ENCODE measurements around the gene ARL10. TPM values are rescaled to one million over a fixed set of nuclear protein-coding genes. Genes with fewer than 3 reads are reported as not detected.
A peak's percentile ranks its signal among the peaks of the same experiment; 100 is the strongest.

The ARL10 gene
- total RNA-seq, 1 experiment from 2014 or later = 3.3 TPM

DNA sequence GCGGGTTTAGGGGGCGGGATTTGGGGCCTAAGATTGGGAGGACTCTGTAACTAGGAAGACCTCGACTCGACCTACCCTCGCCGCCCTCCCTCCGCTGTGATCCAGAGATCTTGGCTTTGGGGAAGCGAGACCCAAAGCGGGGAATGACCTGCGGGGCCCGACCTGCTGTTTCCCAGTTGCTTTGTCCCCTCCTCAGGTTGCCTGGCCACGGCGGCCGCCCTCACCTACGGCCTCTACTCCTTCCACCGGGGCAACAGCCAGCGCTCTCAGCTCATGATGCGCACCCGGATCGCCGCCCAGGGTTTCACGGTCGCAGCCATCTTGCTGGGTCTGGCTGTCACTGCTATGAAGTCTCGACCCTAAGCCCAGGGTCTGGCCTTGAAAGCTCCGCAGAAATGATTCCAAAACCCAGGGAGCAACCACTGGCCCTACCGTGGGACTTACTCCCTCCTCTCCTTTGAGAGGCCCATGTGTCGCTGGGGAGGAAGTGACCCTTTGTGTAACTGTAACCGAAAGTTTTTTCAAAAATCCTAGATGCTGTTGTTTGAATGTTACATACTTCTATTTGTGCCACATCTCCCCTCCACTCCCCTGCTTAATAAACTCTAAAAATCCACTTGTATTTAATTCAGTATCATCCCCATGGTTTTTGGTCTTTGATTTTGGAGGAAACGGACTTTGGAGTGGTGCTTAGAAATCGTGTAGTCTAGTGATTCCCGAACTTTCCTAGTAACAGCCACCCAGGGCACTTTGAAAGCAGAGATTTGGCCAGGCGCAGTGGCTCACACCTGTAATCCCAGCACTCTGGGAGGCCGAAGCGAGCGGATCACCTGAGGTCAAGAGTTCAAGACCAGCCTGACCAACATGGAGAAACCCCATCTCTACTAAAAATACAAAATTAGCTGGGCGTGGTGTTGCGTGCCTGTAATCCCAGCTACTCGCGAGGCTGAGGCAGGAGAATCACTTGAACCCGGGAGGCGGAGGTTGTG, 24.1 kb downstream of the ARL10 start:
- H3K36me3 ChIP-seq (replicated peaks; ENCODE audit: control insufficient read depth, insufficient read depth, low read length) = peaks cover 11% of the 10 kb centered on the region
- H3K4me3 ChIP-seq (ENCODE audit: insufficient read depth, low read depth, low read length) = peak overlapping the region; percentile 91
- DNase-seq = peak; percentile 98
- no peaks in the 10 kb centered on the region for H3K27me3 ChIP-seq (ENCODE audit: control insufficient read depth, insufficient read depth, low read length)

DNA sequence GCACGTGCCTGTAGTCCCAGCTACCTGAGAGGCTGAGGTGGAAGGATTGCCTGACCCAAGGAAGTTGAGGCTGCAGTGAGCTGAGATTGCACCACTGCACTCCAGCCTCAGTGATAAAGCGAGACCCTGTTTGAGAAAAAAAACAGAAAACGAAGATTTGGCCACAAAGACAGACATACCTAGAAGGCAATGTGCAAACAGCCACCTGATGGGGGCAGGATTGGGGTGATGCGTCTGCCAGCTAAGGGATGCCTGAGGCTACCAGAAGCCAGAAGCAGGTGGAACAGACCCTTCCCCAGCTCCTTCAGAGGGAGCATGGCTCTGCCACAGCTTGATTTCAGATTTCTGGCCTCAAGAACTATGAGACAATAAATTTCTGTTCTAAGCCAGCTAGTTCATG, 26.2 kb downstream of the ARL10 start:
- Histone ChIP-seq H3K27me3 (ENCODE audit: control insufficient read depth, insufficient read depth, low read length) (no peaks in the 10 kb centered on the region), H3K36me3 (replicated peaks; ENCODE audit: control insufficient read depth, insufficient read depth, low read length) (no peaks in the 10 kb centered on the region; the same call in none of the 2 replicates), H3K4me3 (ENCODE audit: insufficient read depth, low read depth, low read length) (no peak overlapping the region)
- DNase-seq = peak; percentile 57

DNA sequence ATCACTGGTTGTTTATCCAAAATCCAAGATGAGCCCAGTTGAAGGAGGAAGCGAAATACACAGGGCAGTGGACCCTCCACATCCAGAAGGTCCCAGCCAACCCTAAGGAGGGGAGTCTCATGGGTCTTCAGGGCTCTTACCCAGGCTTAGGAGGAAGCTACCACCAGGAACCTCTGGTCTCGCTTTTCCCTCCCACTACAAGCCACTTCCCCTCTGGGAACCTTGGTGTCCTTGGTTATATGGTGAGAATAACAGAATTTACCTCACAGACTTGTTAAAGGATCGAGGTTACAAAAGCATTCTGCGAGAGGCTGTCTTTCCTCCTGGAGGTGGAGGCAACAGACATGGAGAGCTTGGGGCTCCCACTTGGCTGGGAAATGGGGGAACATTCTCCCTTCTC, 26.7 kb downstream of the ARL10 start:
- no peak overlapping the region for H3K4me3 ChIP-seq (ENCODE audit: insufficient read depth, low read depth, low read length)
- no peak for DNase-seq
- no peaks in the 10 kb centered on the region for H3K27me3 ChIP-seq (ENCODE audit: control insufficient read depth, insufficient read depth, low read length)
- H3K36me3 ChIP-seq (replicated peaks; ENCODE audit: control insufficient read depth, insufficient read depth, low read length) = no peaks in the 10 kb centered on the region; the same call in 1 of the 2 replicates

DNA sequence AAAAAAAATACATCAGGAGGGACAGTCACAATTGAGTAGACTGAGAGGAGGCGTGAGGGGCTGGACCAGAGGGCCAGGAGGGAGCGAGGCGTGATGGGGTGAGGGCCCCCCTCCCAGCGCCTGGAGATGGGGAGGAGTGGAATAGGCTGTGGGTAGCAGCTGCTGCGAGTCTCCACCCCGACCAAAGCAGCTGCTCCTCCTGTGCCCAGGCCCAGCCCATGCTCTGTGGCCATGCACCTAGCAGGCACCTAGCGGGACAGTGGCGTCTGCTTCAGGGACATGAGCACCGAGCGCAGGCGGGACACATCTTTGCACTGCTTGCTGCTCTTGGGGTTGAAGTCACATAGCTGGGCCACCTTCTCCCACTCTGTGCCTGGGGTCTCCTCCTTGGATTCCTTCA, 27.2 kb downstream of the ARL10 start:
- Histone ChIP-seq H3K36me3 (replicated peaks; ENCODE audit: control insufficient read depth, insufficient read depth, low read length) (no peaks in the 10 kb centered on the region; the same call in 1 of the 2 replicates), H3K4me3 (ENCODE audit: insufficient read depth, low read depth, low read length) (no peak overlapping the region), H3K27me3 (ENCODE audit: control insufficient read depth, insufficient read depth, low read length) (no peaks in the 10 kb centered on the region)
- DNase-seq = no peak

DNA sequence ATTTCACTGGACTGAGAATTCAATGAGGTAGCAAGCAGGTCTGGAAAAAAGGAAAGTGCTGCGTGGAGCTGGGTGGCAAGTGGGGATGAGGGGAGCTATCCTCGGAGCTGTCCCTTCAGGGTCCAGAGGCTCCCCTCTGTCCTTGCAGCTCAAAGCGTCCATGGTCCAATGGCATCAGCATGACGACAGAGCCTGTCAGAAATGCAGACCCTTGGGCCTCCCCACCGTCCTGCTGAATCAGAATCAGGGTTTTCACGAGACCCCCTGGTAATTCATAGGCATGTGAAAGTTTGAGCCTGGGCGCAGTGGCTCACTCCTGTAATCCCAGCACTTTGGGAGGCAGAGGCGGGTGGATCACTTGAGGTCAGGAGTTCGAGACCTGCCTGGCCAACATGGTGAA, 28.8 kb downstream of the ARL10 start:
- Histone ChIP-seq H3K36me3 (replicated peaks; ENCODE audit: control insufficient read depth, insufficient read depth, low read length) (no peaks in the 10 kb centered on the region; the same call in 1 of the 2 replicates), H3K27me3 (ENCODE audit: control insufficient read depth, insufficient read depth, low read length) (no peaks in the 10 kb centered on the region), H3K4me3 (ENCODE audit: insufficient read depth, low read depth, low read length) (no peak overlapping the region)
- no peak for DNase-seq

DNA sequence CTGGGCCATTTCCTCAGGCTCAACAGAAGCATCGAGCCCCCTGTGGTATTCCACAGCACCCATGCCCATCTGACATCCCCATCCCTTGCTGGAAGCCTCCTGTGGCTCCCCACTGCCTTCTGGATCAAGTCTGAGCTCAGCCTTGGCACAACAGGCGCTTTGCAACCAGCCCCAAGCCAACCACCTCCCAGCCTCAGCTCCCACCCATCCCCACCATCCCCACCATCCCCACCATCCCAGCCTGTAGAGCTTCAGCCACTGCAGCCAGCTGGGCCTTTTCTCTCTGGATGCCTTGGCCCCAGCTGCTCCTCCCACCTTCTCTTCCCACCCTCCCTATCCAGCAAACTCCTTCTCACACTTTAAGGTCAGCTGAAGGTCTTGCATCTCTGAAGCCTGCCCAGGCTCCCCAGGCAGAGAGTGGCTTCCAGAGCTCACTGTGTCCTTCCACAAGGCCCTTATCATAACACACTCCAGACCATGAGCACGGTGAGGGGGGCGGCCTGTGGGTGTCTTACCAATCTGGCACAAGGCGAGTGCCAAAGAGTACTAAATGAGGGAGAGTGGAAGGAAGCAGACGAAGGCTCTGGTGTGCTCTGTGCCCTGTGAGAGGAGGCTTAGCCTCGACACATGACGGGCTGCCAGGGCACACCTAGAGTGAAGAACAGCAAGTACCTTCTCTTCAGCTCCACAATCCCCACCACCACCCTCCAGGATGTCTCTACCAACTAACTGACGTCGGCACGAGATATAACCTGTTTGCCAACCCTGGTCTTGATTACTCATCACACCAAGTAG, 29.8 kb downstream of the ARL10 start:
- H3K4me3 ChIP-seq (ENCODE audit: insufficient read depth, low read depth, low read length) = no peak overlapping the region
- H3K36me3 ChIP-seq (replicated peaks; ENCODE audit: control insufficient read depth, insufficient read depth, low read length) = no peaks in the 10 kb centered on the region; the same call in 1 of the 2 replicates
- H3K27me3 ChIP-seq (ENCODE audit: control insufficient read depth, insufficient read depth, low read length) = no peaks in the 10 kb centered on the region
- DNase-seq = no peak

DNA sequence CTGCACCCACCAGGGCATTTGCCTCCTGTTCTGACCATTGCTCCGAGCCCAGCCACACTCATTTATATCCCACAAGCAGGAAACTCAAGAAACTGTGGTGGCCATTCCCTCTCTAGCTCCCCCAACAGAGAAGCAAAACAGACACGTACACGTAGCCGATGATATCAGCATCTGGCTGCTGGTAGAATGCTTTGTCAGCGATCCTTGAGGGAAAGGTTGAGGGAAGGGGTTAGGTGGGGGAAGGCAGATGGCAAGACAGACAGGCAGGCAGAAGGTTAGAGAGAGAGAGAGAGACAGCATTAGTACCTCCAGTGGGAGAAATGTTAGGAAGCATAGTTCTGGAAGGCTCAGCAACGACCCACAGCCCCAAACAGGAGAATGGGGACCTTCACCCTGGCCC, 31.0 kb downstream of the ARL10 start:
- Histone ChIP-seq H3K36me3 (replicated peaks; ENCODE audit: control insufficient read depth, insufficient read depth, low read length) (no peaks in the 10 kb centered on the region; the same call in 1 of the 2 replicates), H3K4me3 (ENCODE audit: insufficient read depth, low read depth, low read length) (no peak overlapping the region), H3K27me3 (ENCODE audit: control insufficient read depth, insufficient read depth, low read length) (no peaks in the 10 kb centered on the region)
- DNase-seq = no peak

DNA sequence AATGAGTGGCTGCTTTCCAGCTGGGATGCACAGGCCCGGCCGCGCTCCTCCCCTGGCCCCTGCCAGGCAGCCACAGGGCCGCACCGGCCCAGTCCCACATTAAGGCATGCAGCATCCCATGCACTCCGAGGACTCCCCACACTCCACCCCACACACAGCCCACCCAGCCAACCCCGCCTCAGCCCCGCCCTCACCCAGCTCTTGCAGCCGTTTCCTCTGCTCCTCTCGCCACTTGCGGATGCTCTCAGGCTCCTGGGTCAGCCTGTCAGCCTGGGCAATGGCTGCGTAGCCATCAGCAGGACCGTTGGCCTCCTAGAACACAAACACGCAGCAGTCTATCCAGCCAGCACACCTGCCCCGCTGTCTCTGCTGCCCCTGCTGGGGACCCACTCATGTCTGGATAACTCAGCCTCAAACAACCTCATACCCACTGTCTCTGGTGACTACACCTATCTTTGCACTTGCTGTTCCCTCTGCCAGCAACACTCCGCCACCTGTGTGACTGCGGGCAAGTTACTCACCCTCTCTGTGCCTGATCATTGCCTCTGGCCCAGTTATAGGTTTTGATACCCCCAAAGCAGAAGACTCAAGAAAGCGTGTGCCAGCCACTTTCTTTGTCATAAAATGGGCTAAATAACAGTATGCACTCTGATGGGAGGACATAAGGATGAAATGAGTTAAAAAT, 32.6 kb downstream of the ARL10 start:
- no peaks in the 10 kb centered on the region for H3K36me3 ChIP-seq (replicated peaks; ENCODE audit: control insufficient read depth, insufficient read depth, low read length)
- H3K27me3 ChIP-seq (ENCODE audit: control insufficient read depth, insufficient read depth, low read length) = no peaks in the 10 kb centered on the region
- DNase-seq = no peak
- H3K4me3 ChIP-seq (ENCODE audit: insufficient read depth, low read depth, low read length) = no peak overlapping the region

DNA sequence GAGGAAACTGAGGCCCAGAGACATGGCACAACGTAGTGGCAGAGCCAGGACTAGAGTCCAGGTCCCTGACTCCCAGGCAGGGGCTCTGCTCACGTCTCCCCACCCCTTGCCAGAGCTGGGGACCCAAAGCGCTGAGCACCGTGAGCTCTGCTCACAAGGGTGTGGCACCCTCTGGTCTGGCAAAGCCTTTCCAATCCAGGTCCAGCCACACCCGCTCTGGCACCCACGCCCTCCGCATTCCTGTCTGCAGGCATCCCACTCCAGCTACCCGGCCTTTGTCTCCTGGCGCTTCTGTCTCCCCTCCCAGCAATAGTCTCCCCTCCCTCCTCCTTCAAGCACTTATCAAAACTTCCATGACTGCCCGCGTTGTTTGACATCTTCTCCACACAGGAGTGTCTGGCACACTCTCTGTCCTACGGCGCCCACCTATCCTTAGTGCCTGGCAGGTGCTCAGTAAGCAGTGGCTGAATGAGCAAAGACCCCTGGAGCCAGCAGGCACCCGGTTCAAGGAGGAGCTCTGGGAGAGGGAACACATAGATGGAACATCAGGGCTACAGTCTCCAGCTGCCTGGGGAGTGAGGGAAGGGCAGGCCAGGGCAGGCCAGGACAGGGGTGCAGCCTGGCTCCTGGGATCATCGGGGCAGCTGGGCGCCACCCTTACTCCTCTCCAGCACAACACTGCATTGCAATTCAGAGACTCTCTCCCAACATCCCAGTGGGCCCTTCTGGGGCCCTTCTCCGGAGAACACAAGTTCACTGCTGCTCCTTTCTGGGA, 35.3 kb downstream of the ARL10 start:
- H3K36me3 ChIP-seq (replicated peaks; ENCODE audit: control insufficient read depth, insufficient read depth, low read length) = no peaks in the 10 kb centered on the region
- H3K27me3 ChIP-seq (ENCODE audit: control insufficient read depth, insufficient read depth, low read length) = no peaks in the 10 kb centered on the region
- no peak for DNase-seq
- H3K4me3 ChIP-seq (ENCODE audit: insufficient read depth, low read depth, low read length) = no peak overlapping the region

DNA sequence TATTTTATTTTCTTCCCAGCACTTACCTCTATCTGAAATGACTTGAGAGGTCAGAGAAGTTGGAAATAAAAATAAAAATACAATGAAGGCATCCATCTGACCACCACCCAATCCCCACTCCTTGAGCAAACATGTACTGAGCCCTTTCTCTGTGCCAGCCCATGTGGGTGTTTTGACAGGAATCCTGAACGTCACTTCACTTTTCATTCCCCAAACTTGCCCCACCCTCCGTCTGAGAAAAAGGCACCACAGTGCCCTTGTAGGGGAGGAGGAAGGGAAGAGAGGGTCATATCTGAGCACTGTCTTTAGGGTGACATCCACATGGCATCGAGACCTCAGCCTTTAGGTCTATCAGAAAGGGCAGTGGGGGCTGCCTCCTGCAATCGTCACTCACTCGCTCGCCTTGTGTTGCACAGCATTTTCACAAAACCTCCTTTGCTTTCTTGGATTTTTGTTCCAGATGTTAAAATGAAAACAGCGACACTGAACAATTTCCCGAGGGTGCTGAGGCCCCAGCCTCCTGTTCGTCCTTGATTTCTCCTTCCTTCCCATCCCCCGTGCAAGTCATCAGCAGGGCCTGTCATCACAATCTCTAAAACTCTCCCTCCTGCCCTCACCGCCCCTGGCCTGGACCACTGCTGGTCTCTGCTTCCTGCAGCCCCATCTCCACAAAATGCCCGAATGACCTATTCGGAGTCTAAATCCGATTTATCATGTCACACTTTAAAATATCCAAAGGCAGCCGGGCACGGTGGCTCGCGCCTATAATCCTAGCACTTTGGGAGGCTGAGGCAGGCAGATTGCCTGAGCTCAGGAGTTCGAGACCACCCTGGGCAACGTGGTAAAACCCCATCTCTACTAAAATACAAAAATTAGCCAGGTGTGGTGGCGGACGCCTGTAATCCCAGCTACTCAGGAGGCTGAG, 36.3 kb downstream of the ARL10 start:
- no peak for DNase-seq
- Histone ChIP-seq H3K36me3 (replicated peaks; ENCODE audit: control insufficient read depth, insufficient read depth, low read length) (no peaks in the 10 kb centered on the region), H3K4me3 (ENCODE audit: insufficient read depth, low read depth, low read length) (no peak overlapping the region), H3K27me3 (ENCODE audit: control insufficient read depth, insufficient read depth, low read length) (no peaks in the 10 kb centered on the region)

DNA sequence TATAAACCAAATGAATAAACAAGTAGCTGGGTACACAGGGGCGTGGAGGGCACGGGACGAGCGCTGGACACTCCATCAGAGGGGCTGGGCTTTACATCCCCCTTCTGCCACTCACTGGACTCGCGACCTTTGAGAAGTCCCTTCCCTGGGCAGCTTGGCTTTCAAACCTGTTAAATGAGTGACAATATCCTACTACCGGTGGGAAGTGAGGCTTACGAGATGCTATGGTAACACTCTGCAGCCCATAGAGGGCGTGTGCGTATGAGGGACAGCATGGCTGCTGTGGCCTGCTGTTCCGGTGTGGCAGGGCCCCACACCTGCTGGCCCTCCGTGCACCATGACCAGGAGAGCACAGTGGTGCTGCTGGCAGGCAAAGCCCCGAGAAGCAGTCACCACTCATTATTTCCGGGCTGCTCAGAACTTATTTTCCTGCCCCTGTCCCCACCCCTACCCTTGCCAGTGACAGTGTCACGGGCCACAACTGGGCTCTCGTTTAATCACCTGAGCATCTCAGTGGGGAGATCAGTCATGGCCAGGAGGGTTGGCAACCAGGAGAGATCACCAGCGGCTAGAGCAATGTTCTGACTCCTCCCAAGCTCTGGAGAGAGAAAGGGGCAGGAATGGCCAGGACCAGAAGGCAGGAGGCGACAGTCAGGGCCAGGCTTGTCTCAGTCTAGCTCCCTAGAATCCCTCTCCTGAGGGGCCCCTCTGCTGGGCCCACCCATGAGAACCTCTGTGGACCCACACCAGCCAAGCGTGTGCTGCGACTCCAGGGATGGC, 40.6 kb downstream of the ARL10 start:
- no peak overlapping the region for H3K4me3 ChIP-seq (ENCODE audit: insufficient read depth, low read depth, low read length)
- DNase-seq = peak; percentile 87
- no peaks in the 10 kb centered on the region; the same call in 1 of the 2 replicates for H3K36me3 ChIP-seq (replicated peaks; ENCODE audit: control insufficient read depth, insufficient read depth, low read length)
- no peaks in the 10 kb centered on the region for H3K27me3 ChIP-seq (ENCODE audit: control insufficient read depth, insufficient read depth, low read length)

DNA sequence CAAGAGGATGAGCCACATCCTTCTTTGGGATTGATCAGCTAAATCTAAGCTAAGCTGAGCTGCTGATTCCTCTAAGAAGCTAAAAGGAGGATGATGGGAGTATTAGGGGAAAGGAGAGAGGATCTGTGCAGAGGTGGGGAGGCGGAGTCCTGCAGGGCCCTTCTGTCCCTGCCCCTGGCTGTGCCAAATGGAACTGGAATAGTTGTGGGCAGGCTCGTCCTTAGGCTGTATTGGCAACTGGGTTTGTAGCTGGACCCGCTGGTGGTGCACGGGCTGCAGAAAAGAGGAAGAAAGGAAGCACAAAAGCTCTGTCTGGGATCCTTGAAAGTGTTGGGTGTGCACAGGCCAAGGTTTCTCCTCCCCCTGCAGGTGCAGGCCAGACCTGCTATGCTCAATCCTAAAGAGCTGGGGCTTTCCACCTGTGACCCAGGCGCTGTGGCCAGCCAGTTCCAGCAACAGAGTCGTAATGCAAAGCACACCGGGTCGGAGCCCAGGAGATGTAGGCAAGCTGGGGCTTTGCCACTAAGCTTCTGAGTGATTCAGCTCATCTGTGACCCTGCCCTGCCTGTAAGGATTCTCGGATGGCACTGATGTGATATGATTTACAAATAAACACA, 41.3 kb downstream of the ARL10 start:
- peak; percentile 32 for DNase-seq
- Histone ChIP-seq H3K36me3 (replicated peaks; ENCODE audit: control insufficient read depth, insufficient read depth, low read length) (no peaks in the 10 kb centered on the region; the same call in 1 of the 2 replicates), H3K27me3 (ENCODE audit: control insufficient read depth, insufficient read depth, low read length) (no peaks in the 10 kb centered on the region), H3K4me3 (ENCODE audit: insufficient read depth, low read depth, low read length) (no peak overlapping the region)
